ENCODE measurements around the gene SETD4.

Gene SETD4

DNA sequence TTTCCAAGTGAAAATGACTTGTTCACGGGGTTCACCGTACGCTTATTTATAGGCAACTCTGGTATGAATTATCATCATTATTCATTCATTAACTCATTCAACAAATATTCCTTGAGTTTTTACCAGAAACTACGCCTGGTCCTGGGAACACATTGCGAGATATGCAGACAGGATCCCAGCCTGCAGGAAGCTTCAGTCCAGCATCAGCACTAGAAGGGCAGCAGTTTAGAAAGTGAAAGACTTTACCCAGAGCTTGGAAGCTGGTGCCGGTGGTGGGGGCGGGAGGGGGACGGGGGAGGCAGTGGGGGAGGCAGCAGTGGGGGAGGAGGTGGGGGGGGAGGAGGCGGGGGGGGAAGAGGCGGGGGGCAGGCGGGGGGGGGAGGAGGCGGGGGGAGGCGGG is 55.9 kb downstream of the SETD4 start:
- DNase-seq, result no peak

GRCh38 chr21:36003776-36004175 is 56.5 kb downstream of the SETD4 start:
- DNase-seq, result no peak

DNA sequence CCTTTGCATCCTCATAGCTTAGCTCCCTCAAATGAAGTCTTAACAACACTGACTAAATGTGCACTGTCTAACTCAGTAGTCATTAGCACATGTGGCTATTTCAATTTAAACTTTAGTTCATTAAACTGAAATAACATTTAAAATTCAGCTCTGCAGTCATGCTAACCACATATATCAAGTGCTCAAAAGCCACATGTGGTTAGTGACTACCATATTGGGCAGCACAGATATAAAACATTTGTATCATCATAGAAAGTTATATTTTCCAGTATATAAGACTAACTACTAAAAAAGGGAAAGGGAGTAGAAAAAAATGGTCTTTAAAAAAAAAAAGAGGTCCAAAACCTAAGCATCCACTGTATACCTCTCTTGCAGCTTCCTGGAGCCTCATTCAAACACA is 64.1 kb downstream of the SETD4 start:
- no peak for DNase-seq

DNA sequence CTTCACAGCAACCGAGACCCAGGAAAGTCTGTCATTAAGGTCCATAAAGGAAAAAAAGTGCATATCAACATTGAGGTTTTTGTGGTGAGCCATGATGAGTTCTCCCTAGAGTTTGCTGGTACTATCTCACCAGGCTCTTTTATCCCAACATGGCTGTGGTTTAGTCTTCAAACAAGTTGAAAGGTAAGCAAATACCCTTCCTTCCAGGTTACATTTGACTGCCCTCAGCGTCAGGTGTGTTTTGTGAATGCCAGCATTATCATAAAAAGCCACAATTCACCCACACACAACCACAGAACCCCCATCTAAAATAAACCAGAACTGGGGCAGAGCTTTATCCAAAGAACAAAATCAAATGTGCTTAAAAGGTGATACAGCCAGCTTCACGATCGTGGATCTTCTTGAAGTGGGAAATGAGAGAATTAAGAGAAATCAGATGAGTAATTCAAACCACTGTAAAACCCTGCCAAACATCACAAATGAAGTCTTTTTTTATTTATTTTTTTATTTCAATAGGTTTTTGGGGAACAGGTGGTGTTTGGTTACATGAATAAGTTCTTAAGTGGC is 64.7 kb downstream of the SETD4 start:
- DNase-seq, result no peak

DNA sequence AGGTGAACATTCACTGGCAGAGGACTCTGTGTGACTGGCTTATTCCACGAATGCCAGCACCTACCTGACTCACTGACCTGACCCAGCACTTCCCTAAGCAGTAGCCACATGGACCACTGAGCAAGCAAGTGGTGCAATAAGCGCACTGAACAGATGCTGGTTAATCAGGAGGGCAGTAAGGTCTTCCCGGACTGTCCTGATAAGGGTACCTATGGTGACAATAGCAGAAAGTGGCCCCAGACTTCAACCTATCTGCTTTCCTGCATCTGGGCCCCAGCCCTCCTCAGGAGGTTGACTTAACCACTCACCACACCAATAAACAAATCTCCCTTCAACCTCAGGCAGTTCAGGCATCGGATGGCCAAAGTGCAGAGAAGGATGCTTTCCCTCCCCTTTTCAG is 65.7 kb downstream of the SETD4 start:
- no peak for DNase-seq

- DNase-seq, result no peak
These were observed 66.3 kb downstream of the SETD4 start for GRCh38 chr21:35993875-35994490.

DNA sequence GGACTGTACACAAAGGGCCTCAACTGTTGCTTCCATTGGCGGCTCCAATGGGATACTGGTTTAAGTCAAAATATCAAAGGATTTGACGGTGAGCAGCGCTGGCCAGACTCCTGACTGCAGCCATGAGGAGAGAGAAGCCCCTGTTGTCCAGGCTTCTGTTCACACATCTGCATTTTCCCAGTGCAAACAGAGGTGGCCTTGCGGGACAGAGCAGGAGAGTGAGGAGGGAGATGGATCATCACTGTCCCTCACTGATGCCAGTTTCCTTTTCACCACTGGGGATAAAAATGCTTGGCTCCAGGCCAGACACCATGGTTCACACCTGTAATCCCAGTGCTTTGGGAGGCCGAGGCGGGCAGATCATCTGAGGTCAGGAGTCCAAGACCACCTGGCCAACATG is 69.2 kb downstream of the SETD4 start:
- DNase-seq, result no peak

GRCh38 chr21:35990609-35991008 is 69.7 kb downstream of the SETD4 start:
- no peak for DNase-seq

DNA sequence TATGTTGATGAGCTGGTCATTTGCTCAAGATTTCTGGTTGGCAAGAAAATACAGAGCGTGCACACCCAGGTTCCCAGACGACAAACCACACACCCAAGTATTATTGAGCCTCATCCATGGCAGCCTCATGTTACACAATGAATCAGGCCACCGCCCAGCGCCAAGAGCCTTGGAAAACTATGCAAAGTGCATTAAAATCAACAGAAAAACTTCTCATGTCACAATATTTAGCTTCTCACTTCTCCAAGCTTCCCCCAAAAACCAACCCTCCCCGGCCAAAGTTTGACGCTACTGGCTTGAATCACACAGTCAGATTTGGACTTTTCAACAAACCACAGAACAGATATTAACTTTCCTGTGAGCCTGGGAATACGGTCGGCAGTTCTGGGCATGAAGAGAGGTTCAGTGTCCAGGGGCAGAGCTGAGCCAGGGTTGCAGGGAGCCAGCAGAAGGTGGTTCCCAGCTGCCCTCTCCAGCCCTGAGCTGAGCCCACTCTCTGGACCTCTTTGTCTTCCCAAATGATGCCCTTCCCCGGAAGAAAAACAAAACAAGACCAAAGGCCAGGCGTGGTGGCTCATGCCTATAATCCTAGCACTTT is 71.1 kb downstream of the SETD4 start:
- DNase-seq, result no peak

GRCh38 chr21:35988416-35989137 is 71.7 kb downstream of the SETD4 start:
- DNase-seq, result peak; percentile 3

DNA sequence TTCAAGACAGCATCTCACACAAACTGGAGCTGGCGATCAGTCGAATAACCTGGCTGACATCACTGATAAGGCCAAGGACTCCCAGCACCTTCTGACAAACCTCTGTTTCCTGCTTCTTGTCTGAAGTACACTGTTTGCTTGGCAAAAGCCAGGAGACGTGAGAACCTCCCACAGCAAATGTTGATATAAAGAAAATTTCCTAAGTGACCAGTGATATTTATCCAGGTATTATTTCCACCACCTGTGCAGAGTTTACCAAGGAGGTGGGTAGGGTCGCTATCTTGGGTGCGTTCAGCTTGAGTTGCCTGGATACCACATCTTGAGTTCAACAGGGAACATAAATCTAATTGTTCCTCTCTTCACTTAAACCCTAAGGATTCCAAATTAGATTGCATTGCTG is 72.9 kb downstream of the SETD4 start:
- DNase-seq, result peak; percentile 5

GRCh38 chr21:35984654-35985361 is 75.5 kb downstream of the SETD4 start:
- DNase-seq, result no peak

All from NCI-H748 treated with DMSO at 0.1 percent for 48 hours (cell line).